GM18870 (cell line): ENCODE measurements around the gene RNF5.
"Not testable (repeated sequence)": the region's sequence is repeated elsewhere in the genome, so short reads cannot be mapped to it uniquely, and the experiment has no call there.

Source experiments
- ATAC-seq: cut with Tn5 transposase; IDR thresholded peaks from one replicate; pipeline ENCODE4 v1.9.1; 2021; ENCODE audit warnings: moderate library complexity; ENCODE audit not compliant: unreplicated experiment

The RNF5 gene

GRCh38 chr6:32203426-32204267, 25.4 kb downstream of the RNF5 start:
- ATAC-seq, result no peak

- no peak for ATAC-seq
Observed at GRCh38 chr6:32204268-32204715, 26.1 kb downstream of the RNF5 start.

GRCh38 chr6:32208996-32209395, 30.8 kb downstream of the RNF5 start:
- ATAC-seq, result no peak

- no peak for ATAC-seq
Observed at GRCh38 chr6:32210191-32210601, 32.0 kb downstream of the RNF5 start.

GRCh38 chr6:32211432-32211831, 33.2 kb downstream of the RNF5 start:
- not testable (repeated sequence) for ATAC-seq

GRCh38 chr6:32212076-32212760, 34.0 kb downstream of the RNF5 start:
- no peak for ATAC-seq

- ATAC-seq, result no peak
Observed at GRCh38 chr6:32213649-32214048, 35.4 kb downstream of the RNF5 start.

- ATAC-seq, result no peak
Observed at GRCh38 chr6:32214126-32214525, 35.9 kb downstream of the RNF5 start.

- no peak for ATAC-seq
Observed at GRCh38 chr6:32215617-32216016, 37.4 kb downstream of the RNF5 start.

GRCh38 chr6:32216285-32216684, 38.1 kb downstream of the RNF5 start:
- ATAC-seq, result no peak

- no peak for ATAC-seq
Observed at GRCh38 chr6:32216998-32217397, 38.8 kb downstream of the RNF5 start.

GRCh38 chr6:32218167-32218566, 40.0 kb downstream of the RNF5 start:
- no peak for ATAC-seq

GRCh38 chr6:32220021-32220420, 41.8 kb downstream of the RNF5 start:
- no peak for ATAC-seq

- no peak for ATAC-seq
Observed at GRCh38 chr6:32222333-32223230, 44.4 kb downstream of the RNF5 start.

- no peak for ATAC-seq
Observed at GRCh38 chr6:32223258-32224235, 45.3 kb downstream of the RNF5 start, which contains the start of gene NOTCH4. Gene NOTCH4 (minus strand): TSS chr6:32224067. CDS start chr6:32223928, 139 bp downstream.

GRCh38 chr6:32224696-32225095, 46.5 kb downstream of the RNF5 start:
- ATAC-seq, result no peak

GRCh38 chr6:32226434-32226833, 48.2 kb downstream of the RNF5 start:
- no peak for ATAC-seq
